ENCODE results near the gene SERTM2. TPM values are rescaled to one million over a fixed set of nuclear protein-coding genes. Genes with fewer than 3 reads are reported as not detected.

The SERTM2 gene
- total RNA-seq (1 to 10 TPM in 2 of 5 donors, under 1 TPM in 2, not detected in 1; 0.58 to 2.3 (median 1.5) TPM), polyA plus RNA-seq (under 1 TPM in 2 of 3 donors, not detected in 1; 0.03 to 0.19 TPM)
- long read RNA-seq, donor 1 = 0 reads
- long read RNA-seq, donor 2, full-length matches to known transcripts = 1 of 1 reads
- long read RNA-seq, donor 2, partial matches to known transcripts = 0 of 1 reads
- long read RNA-seq, donor 2, other reads (novel, unspliced or antisense) = 0 of 1 reads
- long read RNA-seq, donor 3 = 0 reads
- long read RNA-seq, donor 4 = 0 reads
- long read RNA-seq, donor 5 = 0 reads
- long read RNA-seq, donor 6 = 0 reads
- long read RNA-seq, donor 7 = 0 reads
- long read RNA-seq, donor 8 = 0 reads
- long read RNA-seq, donor 9, full-length matches to known transcripts = 1 of 1 reads
- long read RNA-seq, donor 9, partial matches to known transcripts = 0 of 1 reads
- long read RNA-seq, donor 9, other reads (novel, unspliced or antisense) = 0 of 1 reads
- long read RNA-seq, donor 10 = 0 reads

GRCh38 chrX:111511477-111511876, at the start of gene SERTM2:
SERTM2 (plus strand) TSS chrX:111511645; CDS start chrX:111518858, 7,213 bp downstream.
- Histone ChIP-seq H3K27ac (no peak within 1 kb of the TSS), H3K4me1 (peaks cover 0 to 6% (median 0%) of the 10 kb centered on the region in 4 donors), H3K36me3 (no peaks in the 10 kb centered on the region), H3K9me3 (no peaks in the 10 kb centered on the region), H3K27me3 (peaks cover 0 to 6% (median 0%) of the 10 kb centered on the region in 3 donors), H3K4me3 (no peak within 1 kb of the TSS)
- WGBS, 5 donors = 0 to 6% (median 3%) methylated on average over 3 of the region's 3 CpGs
- peak in 1 of 2 donors; percentile 19 for DNase-seq
- intact Hi-C loops (cut with DNase I; ENCODE audit: low total_unique reads) = no loop called here
- no peak for TF ChIP-seq POLR2A (IDR thresholded peaks at IDR 0.05)
- no peak for TF ChIP-seq POLR2AphosphoS5 (IDR thresholded peaks at IDR 0.05)
- no peak for TF ChIP-seq CTCF (IDR thresholded peaks at IDR 0.05)
- TF ChIP-seq EP300 (IDR thresholded peaks at IDR 0.05) = no peak

- Histone ChIP-seq H3K36me3 (no peaks in the 10 kb centered on the region), H3K27me3 (peaks cover 0 to 4% (median 0%) of the 10 kb centered on the region in 3 donors), H3K4me3 (no peak overlapping the region), H3K4me1 (no peaks in the 10 kb centered on the region), H3K9me3 (peaks cover 0 to 4% (median 0%) of the 10 kb centered on the region in 4 donors), H3K27ac (no peak overlapping the region)
- TF ChIP-seq CTCF (IDR thresholded peaks at IDR 0.05) = no peak
- TF ChIP-seq EP300 (IDR thresholded peaks at IDR 0.05) = no peak
- TF ChIP-seq POLR2AphosphoS5 (IDR thresholded peaks at IDR 0.05) = no peak
- TF ChIP-seq POLR2A (IDR thresholded peaks at IDR 0.05) = no peak
- 17 to 46% (median 42%) methylated on average over 1 of the region's 1 CpG for WGBS, 5 donors
- no peak for DNase-seq
- intact Hi-C loops (cut with DNase I; ENCODE audit: low total_unique reads) = no loop called here
These were observed 45.8 kb upstream of the SERTM2 start for GRCh38 chrX:111465669-111466068.

GRCh38 chrX:111467896-111468295, 43.5 kb upstream of the SERTM2 start:
- Histone ChIP-seq H3K27me3 (peaks cover 0 to 4% (median 0%) of the 10 kb centered on the region in 3 donors), H3K9me3 (peaks cover 0 to 17% (median 8%) of the 10 kb centered on the region in 4 donors), H3K27ac (no peak overlapping the region), H3K4me1 (no peaks in the 10 kb centered on the region), H3K36me3 (no peaks in the 10 kb centered on the region), H3K4me3 (no peak overlapping the region)
- peak in 1 of 2 donors; percentile 72 for DNase-seq
- intact Hi-C loops (cut with DNase I; ENCODE audit: low total_unique reads) = no loop called here
- 0 to 11% (median 9%) methylated on average over 1 of the region's 1 CpG; no CpG with 5 or more reads in 1 of the 5 donors for WGBS, 5 donors
- TF ChIP-seq POLR2AphosphoS5 (IDR thresholded peaks at IDR 0.05) (no peak), EP300 (IDR thresholded peaks at IDR 0.05) (no peak), POLR2A (IDR thresholded peaks at IDR 0.05) (no peak), CTCF (IDR thresholded peaks at IDR 0.05) (no peak)

- H3K9me3 ChIP-seq = peaks cover 0 to 17% (median 8%) of the 10 kb centered on the region in 4 donors
- no peaks in the 10 kb centered on the region for H3K4me1 ChIP-seq
- H3K27ac ChIP-seq = no peak overlapping the region
- H3K27me3 ChIP-seq = peaks cover 0 to 4% (median 0%) of the 10 kb centered on the region in 3 donors
- intact Hi-C loops (cut with DNase I; ENCODE audit: low total_unique reads) = no loop called here
- TF ChIP-seq EP300 (IDR thresholded peaks at IDR 0.05) = no peak
- no peak for TF ChIP-seq CTCF (IDR thresholded peaks at IDR 0.05)
- TF ChIP-seq POLR2A (IDR thresholded peaks at IDR 0.05) = no peak
- TF ChIP-seq POLR2AphosphoS5 (IDR thresholded peaks at IDR 0.05) = no peak
- no peak for DNase-seq
- no peaks in the 10 kb centered on the region for H3K36me3 ChIP-seq
- no peak overlapping the region for H3K4me3 ChIP-seq
- 56 to 83% (median 82%) methylated on average over 2 of the region's 2 CpGs; no CpG with 5 or more reads in 1 of the 5 donors for WGBS, 5 donors
These were observed 40.6 kb upstream of the SERTM2 start for GRCh38 chrX:111470681-111471403.

Data from stomach (tissue), 19 donors.